Progenitor cell of endocrine pancreas (in vitro differentiated cells): Measurements from ENCODE around the gene SNURF. TPM values are rescaled to one million over a fixed set of nuclear protein-coding genes. Genes with fewer than 3 reads are reported as not detected.
A peak's percentile ranks its signal among the peaks of the same experiment; 100 is the strongest.
"Not testable (repeated sequence)": the region's sequence is repeated elsewhere in the genome, so short reads cannot be mapped to it uniquely, and the experiment has no call there.

Source experiments
- DNase-seq: peaks from one replicate; pipeline ENCODE4 v3.0.0; 2021; ENCODE audit warnings: low spot score; ENCODE audit not compliant: unreplicated experiment
- H3K27ac Mint-ChIP-seq: 2 replicates; pipeline ENCODE4 v1.8.0; 2021; ENCODE audit warnings: mild to moderate bottlenecking, moderate library complexity, mixed read lengths
- H3K27me3 Mint-ChIP-seq: 2 replicates; pipeline ENCODE4 v1.8.0; 2021; ENCODE audit warnings: mixed read lengths
- H3K36me3 Mint-ChIP-seq: 2 replicates; pipeline ENCODE4 v1.8.0; 2022; ENCODE audit warnings: mixed read lengths; ENCODE audit not compliant: insufficient read depth
- H3K4me1 Mint-ChIP-seq: 2 replicates; pipeline ENCODE4 v1.8.0; 2021; ENCODE audit warnings: low read depth, mixed read lengths
- H3K4me3 Mint-ChIP-seq: 2 replicates; pipeline ENCODE4 v1.8.0; 2021; ENCODE audit warnings: low read depth, mild to moderate bottlenecking, moderate library complexity, mixed read lengths
- H3K9me3 Mint-ChIP-seq: 2 replicates; pipeline ENCODE4 v1.8.0; 2021; ENCODE audit warnings: low read depth, mixed read lengths
- CTCF ChIP-seq: fragments of 200-600 bp; sonication (generic); IDR thresholded peaks from one replicate; pipeline ENCODE4 v1.5.0; 2021; ENCODE audit warnings: antibody characterized with exemption, mild to moderate bottlenecking; ENCODE audit not compliant: unreplicated experiment
- total RNA-seq: library from RNA; stranded (reverse); gene quantifications from 2 replicates; pipeline ENCODE4 v1.2.1, GENCODE V29; 2021

The SNURF gene
- total RNA-seq, 1 donor from 2014 or later = 16.9 TPM

- Mint-ChIP-seq H3K27ac (no peak overlapping the region), H3K4me1 (no peaks in the 10 kb centered on the region), H3K36me3 (peaks cover 24% of the 10 kb centered on the region), H3K27me3 (no peaks in the 10 kb centered on the region), H3K9me3 (peaks cover 11% of the 10 kb centered on the region), H3K4me3 (no peak overlapping the region)
- DNase-seq = no peak
- TF ChIP-seq CTCF = no peak
These were observed 16.3 kb downstream of the SNURF start for GRCh38 chr15:24971052-24971451.

GRCh38 chr15:24971772-24972171 lies 17.0 kb downstream of the SNURF start:
- H3K9me3 Mint-ChIP-seq = peaks cover 14% of the 10 kb centered on the region
- no peak for DNase-seq
- no peaks in the 10 kb centered on the region for H3K4me1 Mint-ChIP-seq
- peaks cover 30% of the 10 kb centered on the region for H3K36me3 Mint-ChIP-seq
- no peak for TF ChIP-seq CTCF
- H3K4me3 Mint-ChIP-seq = no peak overlapping the region
- H3K27ac Mint-ChIP-seq = no peak overlapping the region
- H3K27me3 Mint-ChIP-seq = no peaks in the 10 kb centered on the region

- not testable (repeated sequence) for H3K4me3 Mint-ChIP-seq, H3K4me1 Mint-ChIP-seq, H3K27me3 Mint-ChIP-seq, DNase-seq, H3K27ac Mint-ChIP-seq
- peaks cover 31% of the 10 kb centered on the region for H3K36me3 Mint-ChIP-seq
- H3K9me3 Mint-ChIP-seq = peaks cover 16% of the 10 kb centered on the region
These were observed 17.9 kb downstream of the SNURF start for GRCh38 chr15:24972707-24973106.

GRCh38 chr15:24976932-24977331 lies 22.1 kb downstream of the SNURF start:
- peak; percentile 19 for TF ChIP-seq CTCF
- Mint-ChIP-seq H3K27ac (no peak overlapping the region), H3K27me3 (no peaks in the 10 kb centered on the region), H3K36me3 (peaks cover 35% of the 10 kb centered on the region), H3K9me3 (peaks cover 19% of the 10 kb centered on the region), H3K4me3 (no peak overlapping the region), H3K4me1 (no peaks in the 10 kb centered on the region)
- no peak for DNase-seq

- no peaks in the 10 kb centered on the region for H3K27me3 Mint-ChIP-seq
- H3K36me3 Mint-ChIP-seq = peaks cover 37% of the 10 kb centered on the region
- H3K4me3 Mint-ChIP-seq = no peak overlapping the region
- no peak overlapping the region for H3K27ac Mint-ChIP-seq
- DNase-seq = no peak
- TF ChIP-seq CTCF = no peak
- H3K9me3 Mint-ChIP-seq = peaks cover 22% of the 10 kb centered on the region
- no peaks in the 10 kb centered on the region for H3K4me1 Mint-ChIP-seq
These were observed 22.9 kb downstream of the SNURF start for GRCh38 chr15:24977686-24978085.

- H3K4me1 Mint-ChIP-seq = no peaks in the 10 kb centered on the region
- H3K27ac Mint-ChIP-seq = no peak overlapping the region
- no peak for DNase-seq
- TF ChIP-seq CTCF = no peak
- peaks cover 20% of the 10 kb centered on the region for H3K36me3 Mint-ChIP-seq
- H3K9me3 Mint-ChIP-seq = peaks cover 30% of the 10 kb centered on the region
- H3K27me3 Mint-ChIP-seq = no peaks in the 10 kb centered on the region
- H3K4me3 Mint-ChIP-seq = no peak overlapping the region
These were observed 30.4 kb downstream of the SNURF start for GRCh38 chr15:24985224-24985623.
